Upper lobe of left lung (tissue), 4 donors: Measurements from ENCODE around the gene SORBS2.

Experiments
- POLR2A ChIP-seq, 4 donors: fragments of 450-650 bp; IDR thresholded peaks; one replicate each; pipeline ENCODE4 v1.5.1; 2016 to 2017; ENCODE audit warnings: antibody characterized with exemption in 4 of 4, mild to moderate bottlenecking in 2 of 4
- POLR2AphosphoS5 ChIP-seq, 2 donors: sonication (generic); formaldehyde crosslinking; IDR thresholded peaks; one replicate each; pipeline ENCODE4 v1.5.1; 2017; ENCODE audit warnings: antibody characterized with exemption in 2 of 2
- TF ChIP-seq, protein P1 (sequence below), 6 experiments: fragments of 450-650 bp in 4 of 6; fragments of 200-600 bp in 2 of 6; sonication (generic) in 2 of 6; IDR thresholded peaks; one replicate each; pipeline ENCODE4 v1.5.1; 2016 to 2019; ENCODE audit warnings: antibody characterized with exemption in 6 of 6

DNA sequence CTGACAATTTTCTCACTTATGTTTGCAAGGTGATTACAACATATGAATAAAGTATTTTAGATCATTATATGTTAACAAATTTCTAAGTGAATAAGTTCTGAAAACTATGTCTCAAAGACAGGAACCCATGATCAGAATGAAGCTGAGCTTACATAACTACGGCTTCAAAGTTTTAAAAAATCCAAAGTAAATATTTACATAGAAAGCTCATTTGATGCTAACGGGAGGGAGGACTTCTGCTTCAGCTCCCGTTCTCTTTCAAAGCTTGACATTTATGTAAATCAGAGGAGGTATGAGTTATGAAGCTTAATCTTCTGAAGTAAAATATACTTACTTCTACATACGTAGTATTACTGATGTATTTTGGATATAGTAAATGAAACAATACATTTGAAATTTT, 203.8 kb downstream of the SORBS2 start:
- TF ChIP-seq POLR2A (IDR thresholded peaks at IDR 0.05) = no peak
- TF ChIP-seq, protein P1, sequence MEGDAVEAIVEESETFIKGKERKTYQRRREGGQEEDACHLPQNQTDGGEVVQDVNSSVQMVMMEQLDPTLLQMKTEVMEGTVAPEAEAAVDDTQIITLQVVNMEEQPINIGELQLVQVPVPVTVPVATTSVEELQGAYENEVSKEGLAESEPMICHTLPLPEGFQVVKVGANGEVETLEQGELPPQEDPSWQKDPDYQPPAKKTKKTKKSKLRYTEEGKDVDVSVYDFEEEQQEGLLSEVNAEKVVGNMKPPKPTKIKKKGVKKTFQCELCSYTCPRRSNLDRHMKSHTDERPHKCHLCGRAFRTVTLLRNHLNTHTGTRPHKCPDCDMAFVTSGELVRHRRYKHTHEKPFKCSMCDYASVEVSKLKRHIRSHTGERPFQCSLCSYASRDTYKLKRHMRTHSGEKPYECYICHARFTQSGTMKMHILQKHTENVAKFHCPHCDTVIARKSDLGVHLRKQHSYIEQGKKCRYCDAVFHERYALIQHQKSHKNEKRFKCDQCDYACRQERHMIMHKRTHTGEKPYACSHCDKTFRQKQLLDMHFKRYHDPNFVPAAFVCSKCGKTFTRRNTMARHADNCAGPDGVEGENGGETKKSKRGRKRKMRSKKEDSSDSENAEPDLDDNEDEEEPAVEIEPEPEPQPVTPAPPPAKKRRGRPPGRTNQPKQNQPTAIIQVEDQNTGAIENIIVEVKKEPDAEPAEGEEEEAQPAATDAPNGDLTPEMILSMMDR (IDR thresholded peaks at IDR 0.05) = no peak
- no peak for TF ChIP-seq POLR2AphosphoS5 (IDR thresholded peaks at IDR 0.05)
